Measurements from ENCODE around the gene CTNNBL1. TPM values are rescaled to one million over a fixed set of nuclear protein-coding genes. Genes with fewer than 3 reads are reported as not detected.
"Not testable (repeated sequence)": the region's sequence is repeated elsewhere in the genome, so short reads cannot be mapped to it uniquely, and the experiment has no call there.

Gene CTNNBL1, protein sequence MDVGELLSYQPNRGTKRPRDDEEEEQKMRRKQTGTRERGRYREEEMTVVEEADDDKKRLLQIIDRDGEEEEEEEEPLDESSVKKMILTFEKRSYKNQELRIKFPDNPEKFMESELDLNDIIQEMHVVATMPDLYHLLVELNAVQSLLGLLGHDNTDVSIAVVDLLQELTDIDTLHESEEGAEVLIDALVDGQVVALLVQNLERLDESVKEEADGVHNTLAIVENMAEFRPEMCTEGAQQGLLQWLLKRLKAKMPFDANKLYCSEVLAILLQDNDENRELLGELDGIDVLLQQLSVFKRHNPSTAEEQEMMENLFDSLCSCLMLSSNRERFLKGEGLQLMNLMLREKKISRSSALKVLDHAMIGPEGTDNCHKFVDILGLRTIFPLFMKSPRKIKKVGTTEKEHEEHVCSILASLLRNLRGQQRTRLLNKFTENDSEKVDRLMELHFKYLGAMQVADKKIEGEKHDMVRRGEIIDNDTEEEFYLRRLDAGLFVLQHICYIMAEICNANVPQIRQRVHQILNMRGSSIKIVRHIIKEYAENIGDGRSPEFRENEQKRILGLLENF
- 41.3 TPM for total RNA-seq

- intact Hi-C loops (cut with DNase I) = no loop called here
- ATAC-seq (peak; percentile 99), DNase-seq (ENCODE audit: low spot score) (peak; percentile 98)
Measured at GRCh38 chr20:37693635-37694626, at the start of gene CTNNBL1. CTNNBL1 (plus strand) TSS chr20:37694030; CDS start chr20:37694123, 93 bp downstream.

- DNase-seq (ENCODE audit: low spot score) = no peak
- intact Hi-C loops (cut with DNase I) = no loop called here
- no peak for ATAC-seq
Measured at GRCh38 chr20:37644605-37645004, 49.2 kb upstream of the CTNNBL1 start.

DNA sequence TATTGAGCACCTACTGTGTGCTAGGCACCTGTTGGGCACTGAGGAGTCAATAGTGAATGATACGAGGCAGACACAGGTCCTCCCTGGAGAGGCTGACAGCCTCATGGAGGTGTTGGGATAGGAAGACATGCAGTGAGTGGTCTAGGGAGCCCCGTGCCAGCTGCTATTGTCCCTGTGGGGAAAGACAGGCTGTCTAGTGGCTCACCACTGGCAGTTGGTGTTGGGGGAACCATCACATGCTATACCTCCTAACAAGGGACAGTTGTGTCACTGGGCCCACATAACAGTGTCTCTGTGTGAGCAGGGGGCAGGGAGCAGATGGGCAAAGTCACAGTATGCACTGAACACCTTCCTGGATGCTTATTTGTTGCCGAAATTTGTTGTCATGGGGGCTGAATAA is 45.9 kb upstream of the CTNNBL1 start:
- intact Hi-C loops (cut with DNase I) = loop anchor here (1.0 kb wide), 1 partner anchor 21 kb away; no protein-coding TSS in a partner anchor
- DNase-seq (ENCODE audit: low spot score) (no peak), ATAC-seq (no peak)

DNA sequence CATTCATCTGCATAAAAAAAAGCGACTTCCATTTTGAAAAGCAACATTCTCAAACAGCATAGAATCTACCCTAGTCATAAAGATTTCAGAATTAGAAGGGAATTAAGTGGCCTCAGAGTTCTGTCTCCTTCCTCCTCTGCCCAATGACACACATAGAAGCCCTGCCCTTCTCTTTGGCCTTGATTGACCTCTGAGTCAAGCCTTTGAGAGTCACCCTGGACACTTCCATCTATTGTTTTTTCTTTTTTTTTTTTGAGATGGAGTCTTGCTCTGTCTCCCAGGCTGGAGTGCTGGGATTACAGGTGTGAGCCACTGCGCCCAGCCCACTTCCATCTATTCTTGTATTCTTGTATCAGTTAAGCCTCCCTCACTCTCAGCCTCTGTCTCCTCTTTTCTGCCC is 44.8 kb upstream of the CTNNBL1 start:
- DNase-seq (ENCODE audit: low spot score) (no peak), ATAC-seq (no peak)
- intact Hi-C loops (cut with DNase I) = no loop called here

GRCh38 chr20:37649676-37650370 is 44.0 kb upstream of the CTNNBL1 start:
- intact Hi-C loops (cut with DNase I) = no loop called here
- no peak for DNase-seq (ENCODE audit: low spot score)
- no peak for ATAC-seq

DNA sequence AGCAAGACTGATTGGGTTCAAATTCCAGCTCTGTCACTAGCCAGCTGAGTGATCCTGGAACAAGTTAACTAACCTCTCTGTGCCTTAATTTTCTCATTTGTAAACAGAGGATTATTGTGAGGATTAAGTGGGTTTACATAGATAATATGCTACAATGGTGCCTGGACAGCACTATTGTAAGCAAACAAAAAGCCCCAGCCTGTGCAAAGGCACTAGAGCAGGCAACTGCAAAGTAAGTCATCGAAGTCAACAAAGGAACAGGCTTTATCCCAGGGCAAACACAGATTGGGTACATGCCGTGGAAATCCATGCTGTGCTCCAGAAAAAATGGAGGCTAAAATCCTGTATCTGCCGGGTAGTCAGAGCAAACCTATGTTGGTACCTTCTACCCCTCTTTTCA is 43.2 kb upstream of the CTNNBL1 start:
- ATAC-seq = no peak
- intact Hi-C loops (cut with DNase I) = no loop called here
- DNase-seq (ENCODE audit: low spot score) = no peak

GRCh38 chr20:37651932-37652331 is 41.9 kb upstream of the CTNNBL1 start:
- intact Hi-C loops (cut with DNase I) = no loop called here
- DNase-seq (ENCODE audit: low spot score) (no peak), ATAC-seq (no peak)

DNA sequence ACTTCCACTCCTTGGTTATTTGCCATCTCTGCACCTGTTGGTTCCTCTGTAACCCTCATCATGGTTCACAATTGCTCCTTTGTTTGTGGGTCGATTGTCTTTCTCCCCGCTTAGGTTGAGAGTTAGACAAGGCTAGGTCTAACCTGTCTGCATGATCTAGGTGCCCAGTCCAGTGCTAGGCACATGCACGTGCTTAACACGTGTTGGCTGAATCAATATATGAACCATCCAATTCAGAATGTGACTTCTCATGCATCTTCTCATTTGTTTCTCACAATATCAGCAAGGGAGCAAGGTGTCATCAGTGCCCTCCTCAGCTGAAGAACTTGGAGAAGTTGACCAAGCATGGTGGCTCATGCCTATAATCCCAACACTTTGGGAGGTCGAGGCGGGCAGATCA is 36.9 kb upstream of the CTNNBL1 start:
- intact Hi-C loops (cut with DNase I) = no loop called here

DNA sequence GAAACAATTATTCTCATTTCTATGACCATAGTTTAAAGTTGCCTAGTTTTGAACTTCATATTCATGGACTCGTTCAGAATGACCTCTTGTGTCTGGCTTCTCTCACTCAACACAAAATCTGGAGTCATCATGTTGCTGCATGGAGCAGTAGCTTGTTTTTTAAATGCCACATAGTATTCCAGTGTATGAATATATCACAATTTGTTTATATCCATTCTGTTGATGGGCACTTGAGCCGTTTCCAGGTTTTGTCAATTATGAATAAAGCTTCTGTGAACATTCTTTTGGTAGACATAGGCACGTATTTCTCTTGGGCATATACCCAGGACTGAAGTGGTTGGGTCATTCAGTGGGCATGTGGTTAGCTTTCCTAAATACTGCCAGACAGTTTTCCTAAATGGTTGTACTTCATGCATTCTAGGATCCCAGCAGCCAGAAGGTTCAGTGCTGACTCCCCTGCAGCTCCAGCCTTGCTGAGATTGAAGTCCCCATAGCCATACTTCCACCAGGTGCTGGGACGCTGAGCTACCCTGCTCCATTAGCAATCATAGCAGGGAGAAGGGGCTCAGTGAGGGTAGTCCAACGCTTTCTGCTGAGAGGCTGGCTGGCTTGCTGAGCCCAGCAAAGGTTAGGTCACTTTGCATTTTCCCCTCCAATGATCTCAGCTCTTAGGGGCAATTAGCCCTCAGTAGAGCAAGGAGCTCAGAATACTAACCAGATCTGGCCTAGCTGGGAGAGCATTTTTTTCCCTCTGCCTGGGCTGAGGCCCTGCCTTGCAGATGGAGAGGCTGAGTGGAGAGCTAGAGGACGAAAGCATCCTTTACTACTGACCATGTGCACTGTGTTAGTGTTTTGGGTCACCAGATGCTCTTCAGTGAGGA is 35.7 kb upstream of the CTNNBL1 start:
- intact Hi-C loops (cut with DNase I) = no loop called here
- DNase-seq (ENCODE audit: low spot score) = no peak
- no peak for ATAC-seq

More for the DNA sequence above, 36.9 kb upstream of the CTNNBL1 start:
- ATAC-seq (no peak), DNase-seq (ENCODE audit: low spot score) (no peak)

GRCh38 chr20:37661519-37661918 is 32.3 kb upstream of the CTNNBL1 start:
- no peak for ATAC-seq
- DNase-seq (ENCODE audit: low spot score) = no peak
- intact Hi-C loops (cut with DNase I) = no loop called here

DNA sequence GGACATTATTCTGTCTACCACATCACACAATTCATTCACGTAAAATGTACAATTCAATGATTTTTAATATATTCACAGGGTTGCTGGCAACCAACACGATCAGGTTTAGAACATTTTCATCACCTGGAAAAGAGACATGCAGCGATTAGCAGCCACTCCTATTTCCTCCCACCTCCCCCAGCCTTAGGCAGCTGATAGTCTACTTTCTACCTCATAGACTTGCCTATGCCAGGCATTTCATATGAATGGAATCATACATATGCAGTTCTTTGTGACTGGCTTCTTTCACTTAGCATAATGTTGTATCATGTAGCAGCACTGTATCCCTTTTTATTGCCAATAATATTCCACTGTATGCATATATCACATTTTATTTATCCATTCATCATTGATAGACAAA is 31.5 kb upstream of the CTNNBL1 start:
- intact Hi-C loops (cut with DNase I) = no loop called here

DNA sequence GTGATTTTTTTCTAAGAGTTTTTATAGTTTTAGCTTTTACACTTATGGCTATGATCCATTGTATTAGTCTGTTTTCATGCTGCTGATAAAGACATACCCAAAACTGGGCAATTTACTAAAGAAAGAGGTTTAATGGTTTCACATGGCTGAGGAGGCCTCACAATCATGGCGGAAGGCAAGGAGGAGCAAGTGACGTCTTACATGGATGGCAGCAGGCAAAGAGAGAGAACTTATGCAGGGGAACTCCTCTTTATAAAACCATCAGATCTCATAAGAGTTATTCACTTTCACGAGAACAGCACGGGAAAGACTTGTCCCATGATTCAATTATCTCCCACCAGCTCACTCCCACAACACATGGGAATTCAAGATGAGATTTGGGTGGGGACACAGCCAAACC is 29.2 kb upstream of the CTNNBL1 start:
- ATAC-seq; intact Hi-C loops (cut with DNase I); DNase-seq (ENCODE audit: low spot score): not testable (repeated sequence)

More for the DNA sequence above, 31.5 kb upstream of the CTNNBL1 start:
- DNase-seq (ENCODE audit: low spot score) (no peak), ATAC-seq (no peak)

GRCh38 chr20:37668166-37668565 is 25.7 kb upstream of the CTNNBL1 start:
- no peak for DNase-seq (ENCODE audit: low spot score)
- intact Hi-C loops (cut with DNase I) = no loop called here
- ATAC-seq = no peak

DNA sequence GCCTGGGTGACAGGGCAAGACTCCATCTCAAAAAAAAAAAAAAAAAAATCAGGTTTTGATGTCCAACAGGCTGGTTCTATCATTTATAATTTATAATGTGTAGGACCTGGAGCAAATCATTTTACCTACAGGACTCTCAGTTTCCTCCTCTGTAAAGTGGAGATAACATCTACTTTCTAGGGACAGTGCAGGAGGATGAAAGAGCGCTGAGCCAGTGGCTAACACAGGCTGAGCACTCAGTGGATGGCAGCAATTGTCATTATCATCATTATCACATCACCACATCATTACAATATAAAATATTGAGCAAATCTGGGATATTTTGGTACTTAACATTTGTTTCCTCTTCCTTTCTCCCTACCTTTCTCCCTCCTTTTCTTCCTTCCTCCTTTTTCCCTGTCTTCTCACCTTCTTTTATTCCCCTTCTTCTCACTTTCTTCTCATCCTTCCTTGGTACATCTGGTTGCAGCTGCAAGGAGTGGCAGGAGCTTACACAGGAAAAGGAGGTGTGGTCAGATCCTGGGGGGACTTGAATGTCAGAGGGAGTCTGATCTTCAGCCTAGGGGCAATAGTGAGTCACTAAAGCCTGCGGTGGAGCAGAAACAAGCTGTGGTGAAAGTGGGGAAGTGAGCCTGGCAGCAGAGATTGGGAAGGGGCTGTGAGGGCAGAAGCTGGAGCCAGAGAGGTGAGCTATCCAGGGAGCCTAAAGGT is 24.6 kb upstream of the CTNNBL1 start:
- DNase-seq (ENCODE audit: low spot score) = no peak
- ATAC-seq = no peak
- intact Hi-C loops (cut with DNase I) = no loop called here

DNA sequence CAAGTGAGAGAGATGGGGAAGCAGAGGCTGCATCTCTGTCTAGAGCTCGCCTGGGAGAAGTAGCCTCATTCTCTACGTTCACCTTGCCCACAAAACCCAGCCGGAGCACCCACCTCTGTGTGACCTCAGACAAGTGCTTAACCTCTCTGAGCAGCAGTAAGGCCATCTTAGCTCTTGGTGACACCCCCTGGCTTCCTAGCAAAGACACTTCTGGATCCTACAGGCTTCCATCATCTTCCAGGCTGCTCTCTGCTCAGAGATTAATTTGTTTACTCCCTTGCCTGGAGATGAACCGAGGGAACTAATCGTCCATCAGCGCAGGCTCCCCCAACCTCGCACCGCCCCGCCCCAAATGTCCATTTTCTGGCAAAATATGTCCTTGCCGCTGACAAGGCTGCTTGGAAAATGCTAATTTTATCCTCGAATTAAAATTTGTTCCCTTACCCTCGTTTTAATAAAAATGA is 24.0 kb upstream of the CTNNBL1 start:
- intact Hi-C loops (cut with DNase I) = no loop called here
- DNase-seq (ENCODE audit: low spot score) (no peak), ATAC-seq (no peak)

DNA sequence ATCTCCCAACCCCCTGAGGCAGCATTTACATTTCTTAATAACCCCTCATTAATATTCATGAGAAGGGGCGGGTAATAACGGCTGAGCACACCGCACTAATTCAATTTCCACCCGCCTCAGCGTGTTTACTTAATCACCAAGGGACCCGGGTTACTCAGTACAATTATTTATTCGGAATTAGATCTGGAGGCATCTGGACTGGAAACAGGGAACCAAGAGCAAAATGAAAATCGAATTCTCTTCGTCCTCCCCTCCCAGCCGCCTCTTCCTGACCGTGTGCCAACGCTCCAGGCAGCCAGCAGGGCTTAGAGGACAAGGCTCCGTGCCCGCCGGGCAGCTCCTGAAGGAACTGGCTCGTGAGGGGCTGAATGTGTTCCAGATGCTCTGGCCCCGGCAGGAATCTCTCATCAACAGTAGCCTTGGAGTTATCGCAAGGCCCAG is 23.5 kb upstream of the CTNNBL1 start:
- intact Hi-C loops (cut with DNase I) = no loop called here
- no peak for DNase-seq (ENCODE audit: low spot score)
- ATAC-seq = peak; percentile 81

GRCh38 chr20:37672143-37672542 is 21.7 kb upstream of the CTNNBL1 start:
- ATAC-seq (no peak), DNase-seq (ENCODE audit: low spot score) (no peak)
- intact Hi-C loops (cut with DNase I) = no loop called here
